H1 (cell line): ENCODE measurements around the gene SSC5D. TPM values are rescaled to one million over a fixed set of nuclear protein-coding genes. Genes with fewer than 3 reads are reported as not detected.
A peak's percentile ranks its signal among the peaks of the same experiment; 100 is the strongest.

Source experiments
- BCL11A ChIP-seq, 2 experiments: IDR thresholded peaks; one replicate each; pipeline ENCODE4 v1.6.1; 2011; ENCODE audit warnings: low read depth in 2 of 2, low read length in 2 of 2, mild to moderate bottlenecking in 2 of 2
- CBX5 ChIP-seq: fragments of 300-800, 300-1000 bp; sonication (generic); IDR thresholded peaks from 2 replicates; pipeline ENCODE4 v1.7.1; 2016; ENCODE audit warnings: antibody characterized with exemption, low read length, low read depth
- CEBPB ChIP-seq: IDR thresholded peaks from 2 replicates; pipeline ENCODE4 v1.6.1; 2012; ENCODE audit warnings: low read depth, low read length
- CHD2 ChIP-seq: IDR thresholded peaks from 2 replicates; pipeline ENCODE4 v1.6.1; 2012; ENCODE audit warnings: low read length, improper control_type of control experiment
- CTBP2 ChIP-seq: IDR thresholded peaks from 2 replicates; pipeline ENCODE4 v1.7.0; 2011; ENCODE audit warnings: borderline replicate concordance, mild to moderate bottlenecking, moderate library complexity, mixed read lengths, low read length; ENCODE audit not compliant: insufficient read depth, insufficient read length
- EZH2 ChIP-seq: fragments of 200-600 bp; sonication (generic); IDR thresholded peaks from 2 replicates; pipeline ENCODE4 v1.7.1; 2012; ENCODE audit warnings: low read depth, mild to moderate bottlenecking, moderate library complexity, low read length, inconsistent platforms; ENCODE audit not compliant: severe bottlenecking
- JUND ChIP-seq: IDR thresholded peaks from 2 replicates; pipeline ENCODE4 v1.6.1; 2011; ENCODE audit warnings: mild to moderate bottlenecking, improper control_type of control experiment, low read length
- MAFK ChIP-seq: IDR thresholded peaks from 2 replicates; pipeline ENCODE4 v1.6.1; 2012; ENCODE audit warnings: low read depth, mild to moderate bottlenecking, improper control_type of control experiment, low read length
- RBBP5 ChIP-seq: IDR thresholded peaks from 2 replicates; pipeline ENCODE4 v1.7.1; 2012; ENCODE audit warnings: low read depth, mild to moderate bottlenecking, inconsistent platforms, low read length, moderate library complexity, borderline replicate concordance
- RNF2 ChIP-seq: fragments of 200-900, 300-1000 bp; sonication (generic); IDR thresholded peaks from 2 replicates; pipeline ENCODE4 v1.7.1; 2016; ENCODE audit warnings: borderline replicate concordance, low read depth, mild to moderate bottlenecking, antibody characterized with exemption, low read length; ENCODE audit not compliant: poor library complexity, severe bottlenecking; ENCODE audit errors: missing control alignments
- SIN3A ChIP-seq, 2 experiments: IDR thresholded peaks in 1 of 2; conservative IDR thresholded peaks in 1 of 2; 2 replicates each; pipeline ENCODE4 v1.6.1; 2011 to 2012; ENCODE audit warnings: low read length in 2 of 2, improper control_type of control experiment in 1 of 2, low read depth in 1 of 2, mild to moderate bottlenecking in 1 of 2
- SP1 ChIP-seq: IDR thresholded peaks from 2 replicates; pipeline ENCODE4 v1.6.1; 2011; ENCODE audit warnings: low read depth, low read length
- TAF1 ChIP-seq: IDR thresholded peaks from 2 replicates; pipeline ENCODE4 v1.6.1; 2011; ENCODE audit warnings: mild to moderate bottlenecking, low read depth, low read length
- TAF7 ChIP-seq: optimal IDR thresholded peaks from 2 replicates; pipeline ENCODE3; 2011; ENCODE audit warnings: low read depth, mild to moderate bottlenecking, inconsistent platforms, low read length, moderate library complexity, borderline replicate concordance
- TCF12 ChIP-seq: IDR thresholded peaks from 2 replicates; pipeline ENCODE4 v1.6.1; 2011; ENCODE audit warnings: low read depth, mild to moderate bottlenecking, low read length
- TEAD4 ChIP-seq: IDR thresholded peaks from 2 replicates; pipeline ENCODE4 v1.6.1; 2012; ENCODE audit warnings: low read depth, low read length, inconsistent platforms, mixed read lengths
- USF2 ChIP-seq: IDR thresholded peaks from 2 replicates; pipeline ENCODE4 v1.6.1; 2011; ENCODE audit warnings: low read length, improper control_type of control experiment
- polyA plus RNA-seq, 7 experiments: library from polyadenylated mRNA; depleted of rRNA in 3 of 7; stranded (reverse) in 5 of 7; unstranded in 2 of 7; fragments of >200 nt in 5 of 7; fragments of 200-250 nt in 2 of 7; gene quantifications; 1 replicate in 5 of 7; 2 replicates in 1 of 7; 4 replicates in 1 of 7; pipeline versions ENCODE4 v1.2.1 to v1.2.3, GENCODE V29; 2011 to 2013; ENCODE audit warnings: missing spikeins in 2 of 7, mixed read lengths in 2 of 7
- total RNA-seq: library from RNA; stranded (reverse); fragmentation: NEBNext Ultra II Directional; extraction: Animal tissue kit (Norgen Biotek cat#: 25700); gene quantifications from 2 replicates; pipeline ENCODE4 v1.2.1, GENCODE V29; 2021
- TF ChIP-seq, protein P1 (sequence below), 3 experiments: IDR thresholded peaks; 1 replicate in 2 of 3; 2 replicates in 1 of 3; pipeline versions ENCODE4 v1.5.1 to v1.6.1; 2011; ENCODE audit warnings: low read length in 3 of 3, mild to moderate bottlenecking in 3 of 3, inconsistent platforms in 2 of 3, low read depth in 1 of 3, moderate library complexity in 1 of 3; ENCODE audit not compliant: insufficient read depth in 1 of 3; ENCODE audit errors: control extremely low read depth in 1 of 3

SSC5D gene
- total and polyA plus RNA-seq, 2 of the 8 experiments (the other 6 are each of a cell fraction or from before 2014, with no cell fraction given) = 0.39 to 1.7 TPM

- 0 out of 2 replicates have a peak, but pooled peaks have one; percentile 44 for TF ChIP-seq TAF1
- TF ChIP-seq, protein P1, sequence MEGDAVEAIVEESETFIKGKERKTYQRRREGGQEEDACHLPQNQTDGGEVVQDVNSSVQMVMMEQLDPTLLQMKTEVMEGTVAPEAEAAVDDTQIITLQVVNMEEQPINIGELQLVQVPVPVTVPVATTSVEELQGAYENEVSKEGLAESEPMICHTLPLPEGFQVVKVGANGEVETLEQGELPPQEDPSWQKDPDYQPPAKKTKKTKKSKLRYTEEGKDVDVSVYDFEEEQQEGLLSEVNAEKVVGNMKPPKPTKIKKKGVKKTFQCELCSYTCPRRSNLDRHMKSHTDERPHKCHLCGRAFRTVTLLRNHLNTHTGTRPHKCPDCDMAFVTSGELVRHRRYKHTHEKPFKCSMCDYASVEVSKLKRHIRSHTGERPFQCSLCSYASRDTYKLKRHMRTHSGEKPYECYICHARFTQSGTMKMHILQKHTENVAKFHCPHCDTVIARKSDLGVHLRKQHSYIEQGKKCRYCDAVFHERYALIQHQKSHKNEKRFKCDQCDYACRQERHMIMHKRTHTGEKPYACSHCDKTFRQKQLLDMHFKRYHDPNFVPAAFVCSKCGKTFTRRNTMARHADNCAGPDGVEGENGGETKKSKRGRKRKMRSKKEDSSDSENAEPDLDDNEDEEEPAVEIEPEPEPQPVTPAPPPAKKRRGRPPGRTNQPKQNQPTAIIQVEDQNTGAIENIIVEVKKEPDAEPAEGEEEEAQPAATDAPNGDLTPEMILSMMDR (IDR thresholded peaks at IDR 0.05; ENCODE audit: control extremely low read depth in 1 of 3, insufficient read depth in 1 of 3, low read depth in 1 of 3, low read length in 3 of 3) = peak in 2 of 3 experiments; percentile 7 to 10; a peak in 1 of 4 replicates
- no peak for TF ChIP-seq USF2
- no peak for TF ChIP-seq TAF7
- no peak for TF ChIP-seq CEBPB
- TF ChIP-seq TCF12 = peak; percentile 89; the same call in 1 of the 2 replicates
- TF ChIP-seq EZH2 = no peak
- TF ChIP-seq BCL11A (IDR thresholded peaks at IDR 0.05; ENCODE audit: low read depth in 2 of 2, low read length in 2 of 2) = no peak
- no peak; the same call in 1 of the 2 replicates for TF ChIP-seq MAFK
- no peak; a peak in 1 of 4 replicates for TF ChIP-seq SIN3A (conservative IDR thresholded peaks at IDR 0.05 in 1 of 2, IDR thresholded peaks at IDR 0.05 in 1 of 2; ENCODE audit: low read depth in 1 of 2, low read length in 2 of 2)
- peak; percentile 35; the same call in 1 of the 2 replicates for TF ChIP-seq SP1
- TF ChIP-seq CHD2 = no peak
- TF ChIP-seq JUND = no peak
- no peak for TF ChIP-seq CBX5
- no peak for TF ChIP-seq RNF2
- no peak for TF ChIP-seq TEAD4
- 0 out of 2 replicates have a peak, but pooled peaks have one; percentile 69 for TF ChIP-seq RBBP5
- TF ChIP-seq CTBP2 = peak; percentile 37
These were observed 61.5 kb downstream of the SSC5D start (continued) for GRCh38 chr19:55549500-55550320.
